ENCODE measurements around the gene RLN3. TPM values are rescaled to one million over a fixed set of nuclear protein-coding genes. Genes with fewer than 3 reads are reported as not detected.
A peak's percentile ranks its signal among the peaks of the same experiment; 100 is the strongest.

RLN3 gene
- total and polyA plus RNA-seq, 10 donors, result 0.35 TPM; not detected in 9

DNA sequence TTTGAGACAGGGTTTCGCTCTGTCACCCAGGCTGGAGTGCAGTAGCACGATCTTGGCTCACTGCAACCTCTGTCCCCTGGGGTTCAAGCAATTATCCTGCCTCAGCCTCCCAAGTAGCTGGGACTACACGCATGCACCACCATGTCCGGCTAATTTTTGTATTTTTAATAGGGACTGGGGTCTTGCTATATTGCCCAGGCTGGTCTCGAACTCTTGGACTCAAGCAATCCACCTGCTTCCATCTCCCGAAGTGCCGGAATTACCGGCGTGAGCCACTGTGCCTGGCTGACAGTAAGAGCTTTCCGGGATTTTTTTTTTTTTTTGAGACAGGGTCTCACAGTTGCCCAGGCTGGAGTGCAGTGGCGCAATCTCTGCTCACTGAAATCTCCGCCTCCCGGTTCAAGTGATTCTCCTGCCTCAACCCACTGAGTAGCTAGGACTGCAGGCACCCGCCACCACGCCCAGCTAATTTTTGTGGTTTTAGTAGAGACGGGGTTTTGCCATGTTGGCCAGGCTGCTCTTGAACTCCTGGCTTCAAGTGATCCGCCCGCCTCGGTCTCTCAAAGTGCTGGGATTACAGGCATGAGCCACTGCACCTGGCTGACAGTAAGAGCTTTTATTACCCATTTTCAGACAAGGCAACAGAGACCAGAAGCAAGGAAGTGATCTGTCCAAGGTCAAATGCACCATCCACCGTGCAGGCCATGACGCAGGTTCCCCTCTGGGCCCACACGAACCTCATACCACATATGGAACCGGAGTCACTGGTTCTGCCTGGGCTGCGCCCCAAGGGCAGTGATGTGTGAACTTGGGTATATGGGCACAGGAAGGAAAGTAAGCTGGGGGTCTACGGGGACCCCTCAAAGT is 42.8 kb upstream of the RLN3 start:
- peak overlapping the region; percentile 83 to 97 (median 94) for H3K27ac ChIP-seq
- no peaks in the 10 kb centered on the region for H3K27me3 ChIP-seq (replicated peaks in 1 of 7)
- no peak overlapping the region for H3K4me3 ChIP-seq
- no peak for DNase-seq
- intact Hi-C loops (cut with DNase I; ENCODE audit: low total_unique reads), result no loop called here
- 68 to 78% (median 71%) methylated on average over 20 to 25 of the region's 25 CpGs for WGBS, 5 donors
- no peaks in the 10 kb centered on the region for H3K9me3 ChIP-seq
- peaks cover 0 to 57% (median 6%) of the 10 kb centered on the region in 6 donors for H3K36me3 ChIP-seq
- peaks cover 28 to 100% (median 72%) of the 10 kb centered on the region in 6 donors for H3K4me1 ChIP-seq
- TF ChIP-seq POLR2A (IDR thresholded peaks at IDR 0.05), result no peak
- TF ChIP-seq POLR2AphosphoS5 (IDR thresholded peaks at IDR 0.05), result peak in 2 of 3 donors; percentile 18 to 52

- 41 to 71% (median 52%) methylated on average over 6 to 10 of the region's 10 CpGs for WGBS, 5 donors
- no peak for TF ChIP-seq POLR2A (IDR thresholded peaks at IDR 0.05)
- no peak for TF ChIP-seq CTCF (IDR thresholded peaks at IDR 0.05 in 8 of 11, conservative IDR thresholded peaks at IDR 0.05 in 3 of 11)
- no peak for TF ChIP-seq POLR2AphosphoS5 (IDR thresholded peaks at IDR 0.05)
- Histone ChIP-seq H3K27ac (peak overlapping the region; percentile 83 to 97 (median 94)), H3K27me3 (replicated peaks in 1 of 7) (no peaks in the 10 kb centered on the region), H3K4me3 (peak overlapping the region in 3 of 8 donors; percentile 12 to 56 (median 15)), H3K9me3 (no peaks in the 10 kb centered on the region), H3K36me3 (peaks cover 0 to 57% (median 7%) of the 10 kb centered on the region in 6 donors), H3K4me1 (peaks cover 28 to 98% (median 72%) of the 10 kb centered on the region in 6 donors)
- intact Hi-C loops (cut with DNase I; ENCODE audit: low total_unique reads), result no loop called here
- DNase-seq, result no peak
Measured at GRCh38 chr19:13985771-13986347, 42.1 kb upstream of the RLN3 start.

- Histone ChIP-seq H3K4me1 (peaks cover 28 to 98% (median 75%) of the 10 kb centered on the region in 6 donors), H3K27me3 (replicated peaks in 1 of 7) (no peaks in the 10 kb centered on the region), H3K36me3 (peaks cover 0 to 58% (median 11%) of the 10 kb centered on the region in 6 donors), H3K4me3 (peak overlapping the region in 4 of 8 donors; percentile 2 to 56 (median 14)), H3K27ac (peak overlapping the region; percentile 83 to 97 (median 94)), H3K9me3 (no peaks in the 10 kb centered on the region)
- peak; percentile 99 for DNase-seq
- intact Hi-C loops (cut with DNase I; ENCODE audit: low total_unique reads), result no loop called here
- 1 to 3% (median 2%) methylated on average over 5 to 19 of the region's 19 CpGs for WGBS, 5 donors
- TF ChIP-seq POLR2A (IDR thresholded peaks at IDR 0.05) (no peak), CTCF (IDR thresholded peaks at IDR 0.05 in 8 of 11, conservative IDR thresholded peaks at IDR 0.05 in 3 of 11) (peak in 4 of 11 experiments; percentile 13 to 27 (median 20)), POLR2AphosphoS5 (IDR thresholded peaks at IDR 0.05) (peak; percentile 88 to 92 (median 92))
Measured at GRCh38 chr19:13986348-13986904, 41.5 kb upstream of the RLN3 start.

- H3K4me1 ChIP-seq, result peaks cover 28 to 98% (median 72%) of the 10 kb centered on the region in 6 donors
Measured at GRCh38 chr19:13987101-13987890, 40.7 kb upstream of the RLN3 start.

More at GRCh38 chr19:13987101-13987890, 40.7 kb upstream of the RLN3 start:
- TF ChIP-seq POLR2A (IDR thresholded peaks at IDR 0.05), result no peak
- no peak for TF ChIP-seq CTCF (IDR thresholded peaks at IDR 0.05 in 8 of 11, conservative IDR thresholded peaks at IDR 0.05 in 3 of 11)
- peak; percentile 50 to 73 (median 52) for TF ChIP-seq POLR2AphosphoS5 (IDR thresholded peaks at IDR 0.05)
- no peaks in the 10 kb centered on the region for H3K27me3 ChIP-seq (replicated peaks in 1 of 7)
- intact Hi-C loops (cut with DNase I; ENCODE audit: low total_unique reads), result no loop called here
- H3K9me3 ChIP-seq, result no peaks in the 10 kb centered on the region
- WGBS, 5 donors, result 22 to 45% (median 30%) methylated on average over 15 to 17 of the region's 17 CpGs
- peak overlapping the region in 3 of 8 donors; percentile 2 to 56 (median 12) for H3K4me3 ChIP-seq
- H3K36me3 ChIP-seq, result peaks cover 0 to 58% (median 14%) of the 10 kb centered on the region in 6 donors
- H3K27ac ChIP-seq, result peak overlapping the region; percentile 83 to 97 (median 94)
- DNase-seq, result peak; percentile 88
